NCI-H524 treated with DMSO at 0.1 percent for 48 hours (cell line): ENCODE results near the gene TKTL2.

Experiments used
- DNase-seq: peaks from one replicate; lab custom pipeline; 2025; lab: John Stamatoyannopoulos, UW

Gene TKTL2

GRCh38 chr4:163473576-163473975, at the start of gene TKTL2:
TKTL2 (minus strand) TSS chr4:163473754; CDS start chr4:163473734, 20 bp downstream.
- DNase-seq: no peak

GRCh38 chr4:163515198-163515597, 41.6 kb upstream of the TKTL2 start:
- DNase-seq: no peak

GRCh38 chr4:163505374-163505773, 31.8 kb upstream of the TKTL2 start:
- no peak for DNase-seq

GRCh38 chr4:163500586-163500985, 27.0 kb upstream of the TKTL2 start:
- DNase-seq: no peak

GRCh38 chr4:163495900-163496299, 22.3 kb upstream of the TKTL2 start:
- no peak for DNase-seq

GRCh38 chr4:163494360-163495241, 21.0 kb upstream of the TKTL2 start, which contains the start of gene TMA16:
TMA16 (plus strand) TSS chr4:163494690; CDS start chr4:163494802, 112 bp downstream.
- peak; percentile 51 for DNase-seq

- no peak for DNase-seq
Observed at GRCh38 chr4:163493643-163494359, 20.2 kb upstream of the TKTL2 start.

GRCh38 chr4:163492951-163493504, 19.5 kb upstream of the TKTL2 start:
- no peak for DNase-seq

- no peak for DNase-seq
Observed at GRCh38 chr4:163489929-163490328, 16.4 kb upstream of the TKTL2 start.

- no peak for DNase-seq
Observed at GRCh38 chr4:163486321-163486720, 12.8 kb upstream of the TKTL2 start.

GRCh38 chr4:163485589-163485988, 12.0 kb upstream of the TKTL2 start:
- DNase-seq: no peak

GRCh38 chr4:163484906-163485305, 11.4 kb upstream of the TKTL2 start:
- no peak for DNase-seq

- DNase-seq: no peak
Observed at GRCh38 chr4:163482190-163482589, 8.6 kb upstream of the TKTL2 start.

GRCh38 chr4:163476761-163477438, 3.3 kb upstream of the TKTL2 start:
- DNase-seq: no peak

GRCh38 chr4:163474027-163474426, 473 bp upstream of the TKTL2 start:
- DNase-seq: no peak

GRCh38 chr4:163473130-163473529, 424 bp downstream of the TKTL2 start:
- no peak for DNase-seq

- no peak for DNase-seq
Observed at GRCh38 chr4:163470391-163470790, 3.2 kb downstream of the TKTL2 start.

- DNase-seq: no peak
Observed at GRCh38 chr4:163467082-163467770, 6.3 kb downstream of the TKTL2 start.

- no peak for DNase-seq
Observed at GRCh38 chr4:163462556-163462955, 11.0 kb downstream of the TKTL2 start.

- DNase-seq: no peak
Observed at GRCh38 chr4:163448540-163449203, 24.9 kb downstream of the TKTL2 start.

- DNase-seq: no peak
Observed at GRCh38 chr4:163447481-163447880, 26.1 kb downstream of the TKTL2 start.
